Thyroid gland (tissue), 4 donors: Measurements from ENCODE around the gene NFIX. TPM values are rescaled to one million over a fixed set of nuclear protein-coding genes. Genes with fewer than 3 reads are reported as not detected.

Source experiments
- DNase-seq, 2 donors: peaks; one replicate each; pipeline ENCODE4 v3.0.0-alpha.2; 2019
- H3K27ac ChIP-seq, 3 donors: fragments of 200-600 bp; sonication (generic); 1 replicate in 2 of 3; 2 replicates in 1 of 3; pipeline ENCODE4 v1.5.1; 2016 to 2019; ENCODE audit warnings: mild to moderate bottlenecking in 1 of 3, moderate library complexity in 1 of 3
- H3K27me3 ChIP-seq: fragments of 200-600 bp; sonication (generic); one replicate; pipeline ENCODE4 v1.5.1; 2019
- H3K36me3 ChIP-seq, 2 donors: fragments of 200-600 bp; sonication (generic); one replicate each; pipeline ENCODE4 v1.5.1; 2016 to 2019
- H3K4me1 ChIP-seq, 2 donors: fragments of 200-600 bp; sonication (generic); one replicate each; pipeline ENCODE4 v1.5.1; 2017 to 2019
- H3K4me3 ChIP-seq, 3 donors: fragments of 200-600 bp; sonication (generic); replicated peaks in 1 of 3; 1 replicate in 2 of 3; 2 replicates in 1 of 3; pipeline ENCODE4 v1.5.1; 2016; ENCODE audit warnings: mild to moderate bottlenecking in 1 of 3
- H3K9me3 ChIP-seq: fragments of 200-600 bp; sonication (generic); one replicate; pipeline ENCODE4 v1.5.1; 2017
- POLR2A ChIP-seq, 2 donors: fragments of 450-650 bp; IDR thresholded peaks; one replicate each; pipeline ENCODE4 v1.6.1; 2017; ENCODE audit warnings: antibody characterized with exemption in 2 of 2, mild to moderate bottlenecking in 2 of 2, moderate library complexity in 1 of 2
- WGBS, 2 donors: methylation state at CpG; one replicate each; pipeline ENCODE4 v1.1.5; 2017; 5-methylcytosine and 5-hydroxymethylcytosine counted together
- intact Hi-C: fragments of 100-400 bp; cut with DNase I; formaldehyde crosslinking; loops from one replicate; pipeline ENCODE4 v1.15.1; 2023
- total RNA-seq, 4 donors: library from RNA; depleted of rRNA; stranded (reverse); fragments of >200 nt; gene quantifications; one replicate each; pipeline ENCODE4 v1.2.3, GENCODE V29; 2016
- TF ChIP-seq, protein P1 (sequence below), 6 experiments: fragments of 200-600 bp in 3 of 6; fragments of 450-650 bp in 3 of 6; sonication (generic) in 3 of 6; IDR thresholded peaks; one replicate each; pipeline ENCODE4 v1.5.1; 2016 to 2019; ENCODE audit warnings: antibody characterized with exemption in 6 of 6, mild to moderate bottlenecking in 2 of 6, inconsistent platforms in 1 of 6, moderate library complexity in 1 of 6

NFIX gene
- total RNA-seq, 4 donors from 2014 or later = 38.8 to 70.2 (median 62.4) TPM

DNA sequence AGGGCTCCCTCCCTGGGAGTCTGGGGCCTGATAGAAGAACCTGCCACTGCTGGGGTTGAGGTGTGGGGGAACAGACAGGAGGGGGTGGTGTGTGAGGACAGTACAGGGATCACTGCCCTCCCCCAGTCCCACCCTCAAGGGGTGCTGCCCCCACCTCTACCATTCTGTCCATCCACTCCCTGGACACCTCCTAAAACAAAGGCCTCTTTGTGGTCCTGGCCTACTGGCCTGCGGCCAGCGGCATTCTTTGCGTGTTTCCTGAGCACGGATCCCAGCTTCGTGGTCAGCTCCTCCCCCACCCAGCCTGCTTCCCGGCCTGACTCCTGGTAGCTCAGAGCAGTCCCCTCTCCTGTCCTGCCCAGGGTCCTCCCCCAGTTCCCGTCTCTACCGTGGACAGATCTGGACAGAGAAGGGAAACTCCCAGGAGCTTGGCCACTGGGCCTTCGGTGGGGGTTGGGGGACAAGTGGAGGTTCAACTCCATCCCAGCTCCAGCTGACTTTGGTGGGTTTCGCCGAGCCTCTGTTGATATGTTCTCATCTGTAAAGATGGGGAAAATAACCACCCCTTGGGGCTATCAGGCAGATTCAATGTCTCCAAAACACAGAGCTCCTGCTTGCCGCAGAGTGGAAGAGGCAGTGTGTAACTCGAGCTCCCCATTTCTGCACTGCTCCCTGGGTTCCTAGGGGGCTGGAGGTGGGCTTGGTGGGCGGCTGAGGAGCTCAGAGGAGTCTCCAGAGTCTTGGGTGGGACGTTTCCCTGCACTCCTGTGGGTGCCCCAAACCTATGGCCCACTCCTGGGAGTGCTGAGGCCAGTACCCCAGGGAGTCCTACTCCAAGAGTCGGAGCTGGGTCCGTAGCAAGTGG lies 58.7 kb downstream of the NFIX start:
- peak; percentile 95 to 97 for DNase-seq
- Histone ChIP-seq H3K9me3 (no peaks in the 10 kb centered on the region), H3K36me3 (no peaks in the 10 kb centered on the region), H3K27ac (peak overlapping the region; percentile 100), H3K4me1 (peaks cover 90 to 95% of the 10 kb centered on the region in 2 donors), H3K4me3 (no peak overlapping the region), H3K27me3 (no peaks in the 10 kb centered on the region)
- intact Hi-C loops = no loop called here
- WGBS, 2 donors = 15 to 30% methylated on average over 10 to 14 of the region's 17 CpGs
- peak in 1 of 2 donors; percentile 60 for TF ChIP-seq POLR2A (IDR thresholded peaks at IDR 0.05)
- TF ChIP-seq, protein P1, sequence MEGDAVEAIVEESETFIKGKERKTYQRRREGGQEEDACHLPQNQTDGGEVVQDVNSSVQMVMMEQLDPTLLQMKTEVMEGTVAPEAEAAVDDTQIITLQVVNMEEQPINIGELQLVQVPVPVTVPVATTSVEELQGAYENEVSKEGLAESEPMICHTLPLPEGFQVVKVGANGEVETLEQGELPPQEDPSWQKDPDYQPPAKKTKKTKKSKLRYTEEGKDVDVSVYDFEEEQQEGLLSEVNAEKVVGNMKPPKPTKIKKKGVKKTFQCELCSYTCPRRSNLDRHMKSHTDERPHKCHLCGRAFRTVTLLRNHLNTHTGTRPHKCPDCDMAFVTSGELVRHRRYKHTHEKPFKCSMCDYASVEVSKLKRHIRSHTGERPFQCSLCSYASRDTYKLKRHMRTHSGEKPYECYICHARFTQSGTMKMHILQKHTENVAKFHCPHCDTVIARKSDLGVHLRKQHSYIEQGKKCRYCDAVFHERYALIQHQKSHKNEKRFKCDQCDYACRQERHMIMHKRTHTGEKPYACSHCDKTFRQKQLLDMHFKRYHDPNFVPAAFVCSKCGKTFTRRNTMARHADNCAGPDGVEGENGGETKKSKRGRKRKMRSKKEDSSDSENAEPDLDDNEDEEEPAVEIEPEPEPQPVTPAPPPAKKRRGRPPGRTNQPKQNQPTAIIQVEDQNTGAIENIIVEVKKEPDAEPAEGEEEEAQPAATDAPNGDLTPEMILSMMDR (IDR thresholded peaks at IDR 0.05) = no peak

DNA sequence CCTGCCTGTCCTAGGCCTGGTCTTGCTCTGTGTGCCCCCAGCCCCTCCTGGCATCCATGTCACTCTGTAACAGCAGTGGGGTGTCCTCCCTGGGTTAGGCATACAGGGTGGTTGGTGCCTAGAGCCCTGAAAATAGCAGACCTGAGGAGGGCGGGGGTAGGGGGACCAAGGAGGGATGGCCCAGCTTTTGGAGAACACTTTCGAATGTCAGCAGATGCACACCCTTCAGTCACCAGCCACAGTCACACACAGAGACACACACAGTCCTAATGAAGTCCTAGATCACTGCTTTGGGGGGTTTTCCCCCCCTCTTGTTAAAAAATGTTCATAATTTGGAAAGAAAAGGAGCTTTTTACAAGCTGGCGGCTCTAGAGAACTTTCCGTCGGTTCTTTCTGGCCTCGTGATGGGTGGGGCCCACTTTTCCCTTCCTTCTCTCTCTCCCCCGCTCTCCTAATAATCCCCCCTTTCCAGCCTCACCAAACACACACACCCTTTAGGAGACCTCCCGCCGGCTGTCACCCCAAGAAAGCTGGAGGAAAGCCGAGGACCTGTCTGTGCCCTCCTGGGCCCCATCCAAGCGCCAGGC lies 59.4 kb downstream of the NFIX start:
- Histone ChIP-seq H3K4me3 (no peak overlapping the region), H3K27me3 (no peaks in the 10 kb centered on the region), H3K27ac (peak overlapping the region; percentile 100), H3K9me3 (no peaks in the 10 kb centered on the region), H3K4me1 (peaks cover 97 to 100% of the 10 kb centered on the region in 2 donors), H3K36me3 (no peaks in the 10 kb centered on the region)
- intact Hi-C loops = no loop called here
- DNase-seq = peak in 1 of 2 donors; percentile 51
- 15 to 19% methylated on average over 11 of the region's 11 CpGs for WGBS, 2 donors
- TF ChIP-seq, protein P1 (IDR thresholded peaks at IDR 0.05) = no peak
- TF ChIP-seq POLR2A (IDR thresholded peaks at IDR 0.05) = no peak

DNA sequence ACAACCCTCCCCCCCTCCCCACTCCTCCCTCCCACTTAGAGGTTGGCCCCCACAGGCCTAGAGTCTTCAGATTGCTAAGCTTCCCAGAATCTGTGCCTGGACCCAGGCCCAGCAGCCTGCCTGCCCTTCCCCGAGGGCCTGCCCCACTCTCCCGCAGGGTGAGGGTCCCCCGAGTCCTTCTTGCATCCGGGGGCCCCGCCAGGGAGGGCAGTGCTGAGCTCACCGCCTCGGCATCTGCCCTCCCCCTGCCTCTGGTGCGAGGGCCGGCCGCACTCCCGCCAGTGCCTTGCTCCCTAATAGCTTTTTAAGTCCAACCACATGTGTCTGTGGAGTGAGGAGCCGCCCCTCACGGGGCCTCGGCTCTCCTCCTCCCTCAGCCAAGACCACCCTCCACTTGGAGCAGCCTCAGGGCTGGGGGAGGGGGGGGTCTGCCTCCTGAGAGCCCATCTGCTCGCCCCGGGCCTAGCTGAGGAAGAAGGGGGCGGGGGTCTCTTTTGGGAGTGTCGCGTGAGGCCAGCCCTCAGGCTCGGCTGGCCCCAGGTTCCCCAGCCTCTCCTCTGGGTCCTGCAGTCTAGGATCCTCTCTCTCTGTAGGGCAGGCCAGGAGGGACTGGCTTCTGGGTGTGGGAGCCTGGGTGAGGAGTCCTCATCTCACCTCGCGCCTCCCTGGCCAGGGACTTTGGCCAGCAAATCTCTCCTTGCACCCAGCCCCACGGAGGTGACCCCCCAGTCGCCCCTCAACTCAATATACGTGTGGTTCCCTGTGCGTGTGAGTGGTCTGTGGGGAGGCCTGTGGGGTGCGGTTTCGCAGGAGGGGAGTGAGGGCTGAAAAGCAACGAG lies 60.2 kb downstream of the NFIX start:
- H3K9me3 ChIP-seq = no peaks in the 10 kb centered on the region
- peak overlapping the region in 1 of 3 donors; percentile 15 for H3K4me3 ChIP-seq
- peak; percentile 87 to 88 for DNase-seq
- intact Hi-C loops = no loop called here
- WGBS, 2 donors = 12 to 18% methylated on average over 11 to 20 of the region's 29 CpGs
- H3K36me3 ChIP-seq = no peaks in the 10 kb centered on the region
- peak overlapping the region; percentile 100 for H3K27ac ChIP-seq
- H3K27me3 ChIP-seq = no peaks in the 10 kb centered on the region
- peak in 1 of 2 donors; percentile 50 for TF ChIP-seq POLR2A (IDR thresholded peaks at IDR 0.05)
- TF ChIP-seq, protein P1 (IDR thresholded peaks at IDR 0.05) = peak in 1 of 6 experiments; percentile 14
- H3K4me1 ChIP-seq = peaks cover 98 to 100% of the 10 kb centered on the region in 2 donors

DNA sequence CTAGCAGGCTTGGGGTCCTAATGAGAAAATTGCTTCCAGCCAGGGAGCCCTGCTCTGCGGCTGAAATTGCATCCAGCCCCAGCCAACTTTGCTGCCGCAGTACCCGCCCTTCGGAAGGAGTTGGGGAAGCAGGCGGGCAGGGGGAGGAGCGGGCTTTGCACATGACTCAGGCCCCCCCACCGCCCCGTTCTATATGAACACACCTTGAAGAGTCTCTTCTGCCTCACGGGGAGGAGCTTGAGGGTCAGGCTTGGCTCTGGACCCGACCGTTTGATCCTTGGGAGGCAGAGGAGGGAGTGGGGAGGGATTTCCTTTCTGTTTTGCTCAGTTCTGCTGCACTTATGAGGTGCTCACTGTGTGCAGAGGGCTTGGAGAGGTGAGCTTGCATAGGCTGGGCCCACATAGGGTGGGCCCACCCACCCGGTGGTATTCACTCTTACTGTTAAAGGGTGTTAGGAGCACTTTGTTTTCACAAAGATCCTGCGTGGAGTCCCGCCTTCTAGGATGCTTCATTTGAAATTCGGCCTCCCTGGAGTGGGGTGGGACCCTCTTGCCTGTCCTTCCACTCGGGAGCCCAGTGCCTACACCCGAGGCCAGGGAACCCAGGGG lies 60.9 kb downstream of the NFIX start:
- peak; percentile 99 for DNase-seq
- intact Hi-C loops = no loop called here

More for the DNA sequence above, 60.9 kb downstream of the NFIX start:
- H3K27ac ChIP-seq = peak overlapping the region; percentile 100
- H3K4me3 ChIP-seq = peak overlapping the region in 1 of 3 donors; percentile 15
- no peaks in the 10 kb centered on the region for H3K36me3 ChIP-seq
- TF ChIP-seq, protein P1 (IDR thresholded peaks at IDR 0.05) = no peak
- TF ChIP-seq POLR2A (IDR thresholded peaks at IDR 0.05) = peak; percentile 28 to 86
- H3K4me1 ChIP-seq = peaks cover 98 to 100% of the 10 kb centered on the region in 2 donors
- no peaks in the 10 kb centered on the region for H3K9me3 ChIP-seq
- 17 to 21% methylated on average over 13 to 15 of the region's 17 CpGs for WGBS, 2 donors
- no peaks in the 10 kb centered on the region for H3K27me3 ChIP-seq
